Endothelial cell of umbilical vein (primary cell): Measurements from ENCODE around the gene CYP27C1. TPM values are rescaled to one million over a fixed set of nuclear protein-coding genes. Genes with fewer than 3 reads are reported as not detected.

Experiments
- BruUV-seq: library from RNA; stranded (reverse); fragments of 400-500 nt; replicated peaks from 2 replicates; lab custom pipeline; 2021; lab: Mats Ljungman, UMichigan
- CTCF ChIA-PET: fragments of 300-600, 350-600 bp; sonication (Branson Sonifier 250); formaldehyde crosslinking; loops from one replicate; lab custom pipeline; 2021; ENCODE audit warnings: antibody characterized with exemption, inconsistent platforms; lab: Charles Lee
- POLR2A ChIA-PET: fragments of 300-600, 350-600 bp; sonication (Branson Sonifier 250); formaldehyde crosslinking; loops from one replicate; lab custom pipeline; 2021; ENCODE audit warnings: antibody characterized with exemption, inconsistent platforms; lab: Charles Lee
- DNase-seq: peaks from one replicate; pipeline ENCODE4 v3.0.0-alpha.2; 2011; ENCODE audit warnings: low read depth, low spot score
- FAIRE-seq: peaks from 2 replicates; lab custom pipeline; 2011; peaks lifted over from hg19 to GRCh38; lab: Jason Lieb, UNC
- H2AFZ ChIP-seq: 2 replicates; pipeline ENCODE4 v1.6.0; 2012; ENCODE audit warnings: low read depth, low read length, control low read depth, inconsistent platforms
- H3K27ac ChIP-seq: 2 replicates; pipeline ENCODE4 v1.5.1; 2011; ENCODE audit warnings: low read depth, mild to moderate bottlenecking, control low read depth, low read length, moderate library complexity; ENCODE audit not compliant: insufficient read depth
- H3K27me3 ChIP-seq, 2 experiments: 2 replicates each; pipeline versions ENCODE4 v1.6.0 to v1.6.1; 2011; ENCODE audit warnings: low read length in 2 of 2, mixed read lengths in 1 of 2; ENCODE audit not compliant: control insufficient read depth in 2 of 2, insufficient read depth in 2 of 2
- H3K36me3 ChIP-seq, 2 experiments: 2 replicates in 1 of 2; 3 replicates in 1 of 2; pipeline ENCODE4 v1.5.1; 2011; ENCODE audit warnings: low read length in 2 of 2, mild to moderate bottlenecking in 1 of 2, moderate library complexity in 1 of 2; ENCODE audit not compliant: control insufficient read depth in 2 of 2, insufficient read depth in 2 of 2; ENCODE audit errors: extremely low read depth in 1 of 2
- H3K4me1 ChIP-seq: 3 replicates; pipeline ENCODE4 v1.5.1; 2011; ENCODE audit warnings: mild to moderate bottlenecking, low read length; ENCODE audit not compliant: control insufficient read depth, insufficient read depth; ENCODE audit errors: extremely low read depth
- H3K4me2 ChIP-seq: 2 replicates; pipeline ENCODE4 v1.6.1; 2011; ENCODE audit warnings: low read length, control low read depth, mixed read lengths; ENCODE audit not compliant: insufficient read depth
- H3K4me3 ChIP-seq, 3 experiments: fragments of 200-600 bp in 1 of 3; sonication (generic), shearing (Covaris generic) in 1 of 3; replicated peaks in 1 of 3; 2 replicates each; pipeline ENCODE4 v1.5.1; 2011 to 2016; ENCODE audit warnings: control low read depth in 3 of 3, low read length in 3 of 3, mild to moderate bottlenecking in 2 of 3, inconsistent platforms in 1 of 3, low read depth in 1 of 3, moderate library complexity in 1 of 3; ENCODE audit not compliant: insufficient read depth in 1 of 3
- H3K79me2 ChIP-seq: 2 replicates; pipeline ENCODE4 v1.6.0; 2012; ENCODE audit warnings: low read length, inconsistent platforms; ENCODE audit not compliant: control insufficient read depth, insufficient read depth
- H3K9ac ChIP-seq: replicated peaks from 2 replicates; pipeline ENCODE3; 2011; ENCODE audit warnings: low read length, control low read depth; ENCODE audit not compliant: insufficient read depth; ENCODE audit errors: extremely low read depth
- H3K9me1 ChIP-seq: replicated peaks from 3 replicates; pipeline ENCODE4 v1.6.0; 2011; ENCODE audit warnings: mild to moderate bottlenecking, low read length; ENCODE audit not compliant: control insufficient read depth, insufficient read depth; ENCODE audit errors: extremely low read depth
- H3K9me3 ChIP-seq: replicated peaks from 2 replicates; pipeline ENCODE4 v1.5.1; 2012; ENCODE audit warnings: low read length, inconsistent platforms; ENCODE audit not compliant: control insufficient read depth, insufficient read depth
- H4K20me1 ChIP-seq: replicated peaks from 2 replicates; pipeline ENCODE3; 2011; ENCODE audit warnings: mild to moderate bottlenecking, low read length; ENCODE audit not compliant: control insufficient read depth, insufficient read depth; ENCODE audit errors: extremely low read depth
- CTCF ChIP-seq, 2 donors: IDR thresholded peaks; 1 replicate in 1 of 2; 2 replicates in 1 of 2; pipeline ENCODE4 v1.5.1; 2011; ENCODE audit warnings: low read length in 2 of 2, mild to moderate bottlenecking in 2 of 2, moderate library complexity in 2 of 2, control low read depth in 1 of 2, inconsistent platforms in 1 of 2, low read depth in 1 of 2; ENCODE audit not compliant: insufficient read depth in 1 of 2; ENCODE audit errors: extremely low read depth in 1 of 2
- EZH2 ChIP-seq: IDR thresholded peaks from 2 replicates; pipeline ENCODE4 v1.6.1; 2012; ENCODE audit warnings: borderline replicate concordance, low read depth, mild to moderate bottlenecking, moderate library complexity, low read length, inconsistent platforms; ENCODE audit not compliant: severe bottlenecking
- FOS ChIP-seq: IDR thresholded peaks from 2 replicates; pipeline ENCODE4 v1.6.1; 2011; ENCODE audit warnings: mild to moderate bottlenecking, low read length, moderate library complexity, borderline replicate concordance; ENCODE audit not compliant: insufficient read depth
- GATA2 ChIP-seq: IDR thresholded peaks from 2 replicates; pipeline ENCODE4 v1.7.0; 2011; ENCODE audit warnings: low read depth, mild to moderate bottlenecking, moderate library complexity, mixed read lengths, low read length; ENCODE audit not compliant: insufficient read length, insufficient read depth
- JUN ChIP-seq: IDR thresholded peaks from 2 replicates; pipeline ENCODE4 v1.6.1; 2011; ENCODE audit warnings: borderline replicate concordance, low read depth; ENCODE audit not compliant: insufficient read length, insufficient read depth
- MYC ChIP-seq: IDR thresholded peaks from one replicate; pipeline ENCODE4 v1.6.1; 2011; ENCODE audit warnings: mild to moderate bottlenecking, low read depth, low read length
- POLR2A ChIP-seq: IDR thresholded peaks from 2 replicates; pipeline ENCODE4 v1.6.1; 2012; ENCODE audit warnings: low read depth, mild to moderate bottlenecking, control low read depth, low read length
- POLR2AphosphoS5 ChIP-seq: IDR thresholded peaks from 2 replicates; pipeline ENCODE4 v1.6.1; 2012; ENCODE audit warnings: low read depth, mild to moderate bottlenecking, control low read depth, low read length, moderate library complexity; ENCODE audit not compliant: insufficient read depth
- dilution Hi-C: fragments of 300-500 bp; cut with MboI; formaldehyde crosslinking; loops from one replicate; pipeline ENCODE4 v1.15.0; 2019; ENCODE audit warnings: low sequenced_read_pairs; ENCODE audit not compliant: extremely low pct_ligation_motif_present
- intact Hi-C: fragments of 100-400 bp; cut with micrococcal nuclease; formaldehyde crosslinking; loops from one replicate; pipeline ENCODE4 v1.10.0; 2022
- polyA plus RNA-seq, 4 experiments: library from polyadenylated mRNA; depleted of rRNA in 3 of 4; stranded (reverse) in 3 of 4; unstranded in 1 of 4; fragments of >200 nt; gene quantifications; 2 replicates each; pipeline versions ENCODE4 v1.2.1 to v1.2.3, GENCODE V29; 2011 to 2012; ENCODE audit warnings: missing spikeins in 1 of 4
- total RNA-seq: library from RNA; stranded (reverse); gene quantifications from 2 replicates; pipeline ENCODE4 v1.2.3, GENCODE V29; 2021
- TF ChIP-seq, protein P1 (sequence below): IDR thresholded peaks from 2 replicates; pipeline ENCODE4 v1.6.1; 2011; ENCODE audit not compliant: insufficient read depth, insufficient read length

Gene CYP27C1
- total and polyA plus RNA-seq, 2 donors (not counting 3 experiments of a cell fraction or from before 2014, with no cell fraction given) = not detected

- FAIRE-seq = no peak
- Histone ChIP-seq H2AFZ (no peak overlapping the region), H3K79me2 (no peaks in the 10 kb centered on the region), H3K4me1 (no peaks in the 10 kb centered on the region), H3K27ac (no peak overlapping the region), H3K9me3 (no peaks in the 10 kb centered on the region), H3K4me3 (no peak overlapping the region), H3K9me1 (no peaks in the 10 kb centered on the region), H3K27me3 (peaks cover 3 to 5% of the 10 kb centered on the region in 2 experiments), H3K4me2 (no peak overlapping the region), H3K36me3 (no peaks in the 10 kb centered on the region), H3K9ac (no peak overlapping the region), H4K20me1 (no peaks in the 10 kb centered on the region)
- no peak for DNase-seq
- ChIA-PET CTCF (no interaction called here), POLR2A (no interaction called here)
- dilution Hi-C loops (no loop called here), intact Hi-C loops (no loop called here)
- no TSS peak for BruUV-seq
- TF ChIP-seq EZH2 (no peak), POLR2A (no peak), MYC (no peak), GATA2 (no peak), FOS (no peak), CTCF (IDR thresholded peaks at IDR 0.05; ENCODE audit: extremely low read depth in 1 of 2, insufficient read depth in 1 of 2, low read depth in 1 of 2, low read length in 2 of 2) (no peak), JUN (no peak), POLR2AphosphoS5 (no peak)
- TF ChIP-seq, protein P1, sequence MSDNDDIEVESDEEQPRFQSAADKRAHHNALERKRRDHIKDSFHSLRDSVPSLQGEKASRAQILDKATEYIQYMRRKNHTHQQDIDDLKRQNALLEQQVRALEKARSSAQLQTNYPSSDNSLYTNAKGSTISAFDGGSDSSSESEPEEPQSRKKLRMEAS = no peak
These were observed 85.0 kb downstream of the CYP27C1 start for GRCh38 chr2:127134833-127135830.
